H1 (cell line): ENCODE data around the gene ABHD8.

Experiments
- BCL11A ChIP-seq, 2 experiments: IDR thresholded peaks; one replicate each; pipeline ENCODE4 v1.6.1; 2011; ENCODE audit warnings: low read depth in 2 of 2, low read length in 2 of 2, mild to moderate bottlenecking in 2 of 2
- EP300 ChIP-seq, 2 experiments: IDR thresholded peaks; 1 replicate in 1 of 2; 2 replicates in 1 of 2; pipeline ENCODE4 v1.6.1; 2011 to 2012; ENCODE audit warnings: low read depth in 2 of 2, low read length in 2 of 2, mild to moderate bottlenecking in 2 of 2, borderline replicate concordance in 1 of 2, inconsistent platforms in 1 of 2, moderate library complexity in 1 of 2
- FOSL1 ChIP-seq: IDR thresholded peaks from 2 replicates; pipeline ENCODE4 v1.6.1; 2011; ENCODE audit warnings: mild to moderate bottlenecking, low read depth, low read length, moderate library complexity; ENCODE audit not compliant: insufficient read depth
- NRF1 ChIP-seq: IDR thresholded peaks from 2 replicates; pipeline ENCODE4 v1.6.1; 2011; ENCODE audit warnings: mild to moderate bottlenecking, low read depth, low read length, improper control_type of control experiment
- TCF12 ChIP-seq: IDR thresholded peaks from 2 replicates; pipeline ENCODE4 v1.6.1; 2011; ENCODE audit warnings: low read depth, mild to moderate bottlenecking, low read length
- TF ChIP-seq, protein P1 (sequence below), 3 experiments: IDR thresholded peaks; 1 replicate in 2 of 3; 2 replicates in 1 of 3; pipeline versions ENCODE4 v1.5.1 to v1.6.1; 2011; ENCODE audit warnings: low read length in 3 of 3, mild to moderate bottlenecking in 3 of 3, inconsistent platforms in 2 of 3, low read depth in 1 of 3, moderate library complexity in 1 of 3; ENCODE audit not compliant: insufficient read depth in 1 of 3; ENCODE audit errors: control extremely low read depth in 1 of 3
- TF ChIP-seq, protein P2 (sequence below): IDR thresholded peaks from 2 replicates; pipeline ENCODE4 v1.6.1; 2012; ENCODE audit warnings: low read length, inconsistent platforms

DNA sequence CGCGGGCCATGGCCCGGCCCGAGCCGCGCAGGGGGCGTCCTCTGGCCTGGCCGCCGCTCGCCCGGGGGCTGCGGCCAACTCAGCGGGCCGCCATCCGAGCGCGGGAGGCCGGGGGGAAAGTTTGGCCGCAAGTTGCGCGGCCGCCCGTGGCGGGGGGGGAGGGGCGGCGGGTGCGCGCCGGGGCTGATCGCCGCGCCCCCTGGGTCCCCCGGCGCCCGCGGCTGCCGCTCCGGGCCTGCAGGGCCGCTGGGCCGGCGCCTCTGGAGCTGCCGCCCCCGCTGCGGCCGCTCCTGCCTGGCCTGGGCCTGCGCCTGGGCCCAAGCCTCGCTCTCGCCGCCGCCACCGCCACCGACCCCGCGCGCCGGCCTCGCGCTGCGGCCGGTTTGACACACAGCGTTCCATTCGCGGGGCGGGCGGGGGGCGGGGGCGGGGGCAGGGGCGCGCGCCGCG lies 57.7 kb downstream of the ABHD8 start, which contains the start of gene NR2F6:
- no peak for TF ChIP-seq FOSL1
- TF ChIP-seq BCL11A (IDR thresholded peaks at IDR 0.05; ENCODE audit: low read depth in 2 of 2, low read length in 2 of 2): no peak
- TF ChIP-seq, protein P1, sequence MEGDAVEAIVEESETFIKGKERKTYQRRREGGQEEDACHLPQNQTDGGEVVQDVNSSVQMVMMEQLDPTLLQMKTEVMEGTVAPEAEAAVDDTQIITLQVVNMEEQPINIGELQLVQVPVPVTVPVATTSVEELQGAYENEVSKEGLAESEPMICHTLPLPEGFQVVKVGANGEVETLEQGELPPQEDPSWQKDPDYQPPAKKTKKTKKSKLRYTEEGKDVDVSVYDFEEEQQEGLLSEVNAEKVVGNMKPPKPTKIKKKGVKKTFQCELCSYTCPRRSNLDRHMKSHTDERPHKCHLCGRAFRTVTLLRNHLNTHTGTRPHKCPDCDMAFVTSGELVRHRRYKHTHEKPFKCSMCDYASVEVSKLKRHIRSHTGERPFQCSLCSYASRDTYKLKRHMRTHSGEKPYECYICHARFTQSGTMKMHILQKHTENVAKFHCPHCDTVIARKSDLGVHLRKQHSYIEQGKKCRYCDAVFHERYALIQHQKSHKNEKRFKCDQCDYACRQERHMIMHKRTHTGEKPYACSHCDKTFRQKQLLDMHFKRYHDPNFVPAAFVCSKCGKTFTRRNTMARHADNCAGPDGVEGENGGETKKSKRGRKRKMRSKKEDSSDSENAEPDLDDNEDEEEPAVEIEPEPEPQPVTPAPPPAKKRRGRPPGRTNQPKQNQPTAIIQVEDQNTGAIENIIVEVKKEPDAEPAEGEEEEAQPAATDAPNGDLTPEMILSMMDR (IDR thresholded peaks at IDR 0.05; ENCODE audit: control extremely low read depth in 1 of 3, insufficient read depth in 1 of 3, low read depth in 1 of 3, low read length in 3 of 3): no peak
- TF ChIP-seq TCF12: no peak
- TF ChIP-seq, protein P2, sequence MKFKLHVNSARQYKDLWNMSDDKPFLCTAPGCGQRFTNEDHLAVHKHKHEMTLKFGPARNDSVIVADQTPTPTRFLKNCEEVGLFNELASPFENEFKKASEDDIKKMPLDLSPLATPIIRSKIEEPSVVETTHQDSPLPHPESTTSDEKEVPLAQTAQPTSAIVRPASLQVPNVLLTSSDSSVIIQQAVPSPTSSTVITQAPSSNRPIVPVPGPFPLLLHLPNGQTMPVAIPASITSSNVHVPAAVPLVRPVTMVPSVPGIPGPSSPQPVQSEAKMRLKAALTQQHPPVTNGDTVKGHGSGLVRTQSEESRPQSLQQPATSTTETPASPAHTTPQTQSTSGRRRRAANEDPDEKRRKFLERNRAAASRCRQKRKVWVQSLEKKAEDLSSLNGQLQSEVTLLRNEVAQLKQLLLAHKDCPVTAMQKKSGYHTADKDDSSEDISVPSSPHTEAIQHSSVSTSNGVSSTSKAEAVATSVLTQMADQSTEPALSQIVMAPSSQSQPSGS: no peak
- no peak for TF ChIP-seq NRF1
- TF ChIP-seq EP300 (IDR thresholded peaks at IDR 0.05; ENCODE audit: borderline replicate concordance in 1 of 2, low read depth in 2 of 2, low read length in 2 of 2): no peak
